GM21529 (cell line): ENCODE data around the gene TIMM13.
A peak's percentile ranks its signal among the peaks of the same experiment; 100 is the strongest.

Experiments
- ATAC-seq: cut with Tn5 transposase; IDR thresholded peaks from one replicate; pipeline ENCODE4 v1.9.1; 2021; ENCODE audit not compliant: unreplicated experiment

Gene TIMM13

DNA sequence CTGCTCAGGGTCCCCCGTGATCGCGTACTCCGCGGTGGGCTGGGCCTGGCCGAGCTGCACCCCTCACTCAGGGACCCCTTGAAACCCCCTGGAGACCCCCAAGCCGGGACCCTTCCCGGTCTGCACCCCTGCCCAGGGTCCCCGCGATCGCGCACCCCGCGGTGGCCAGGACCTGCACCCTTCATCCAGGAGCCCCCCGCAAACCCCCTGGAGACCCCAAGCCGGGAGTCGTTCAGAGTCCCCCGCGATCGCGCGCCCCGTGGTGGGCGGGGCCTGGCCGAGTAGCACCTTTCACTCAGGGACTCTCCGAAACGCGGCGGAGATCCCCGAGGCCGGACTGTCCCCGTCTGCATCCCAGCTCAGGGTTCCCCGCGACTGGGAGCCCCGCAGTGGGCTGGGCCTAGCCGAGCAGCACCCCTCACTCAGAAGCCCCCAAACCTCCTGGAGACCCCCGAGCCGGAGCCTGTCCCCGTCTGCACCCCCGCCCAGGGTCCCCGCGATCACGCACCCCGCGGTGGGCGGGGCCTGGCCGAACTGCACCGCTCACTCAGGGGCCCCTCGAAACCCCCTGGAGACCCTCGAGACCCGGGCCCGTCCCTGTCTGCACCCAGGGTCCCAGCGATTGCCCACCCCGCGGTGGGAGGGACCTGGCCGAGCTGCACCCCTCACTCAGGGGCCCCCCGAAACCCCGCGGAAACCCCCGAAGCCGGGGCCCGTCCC, 28.6 kb upstream of the TIMM13 start:
- ATAC-seq, result peak; percentile 26

DNA sequence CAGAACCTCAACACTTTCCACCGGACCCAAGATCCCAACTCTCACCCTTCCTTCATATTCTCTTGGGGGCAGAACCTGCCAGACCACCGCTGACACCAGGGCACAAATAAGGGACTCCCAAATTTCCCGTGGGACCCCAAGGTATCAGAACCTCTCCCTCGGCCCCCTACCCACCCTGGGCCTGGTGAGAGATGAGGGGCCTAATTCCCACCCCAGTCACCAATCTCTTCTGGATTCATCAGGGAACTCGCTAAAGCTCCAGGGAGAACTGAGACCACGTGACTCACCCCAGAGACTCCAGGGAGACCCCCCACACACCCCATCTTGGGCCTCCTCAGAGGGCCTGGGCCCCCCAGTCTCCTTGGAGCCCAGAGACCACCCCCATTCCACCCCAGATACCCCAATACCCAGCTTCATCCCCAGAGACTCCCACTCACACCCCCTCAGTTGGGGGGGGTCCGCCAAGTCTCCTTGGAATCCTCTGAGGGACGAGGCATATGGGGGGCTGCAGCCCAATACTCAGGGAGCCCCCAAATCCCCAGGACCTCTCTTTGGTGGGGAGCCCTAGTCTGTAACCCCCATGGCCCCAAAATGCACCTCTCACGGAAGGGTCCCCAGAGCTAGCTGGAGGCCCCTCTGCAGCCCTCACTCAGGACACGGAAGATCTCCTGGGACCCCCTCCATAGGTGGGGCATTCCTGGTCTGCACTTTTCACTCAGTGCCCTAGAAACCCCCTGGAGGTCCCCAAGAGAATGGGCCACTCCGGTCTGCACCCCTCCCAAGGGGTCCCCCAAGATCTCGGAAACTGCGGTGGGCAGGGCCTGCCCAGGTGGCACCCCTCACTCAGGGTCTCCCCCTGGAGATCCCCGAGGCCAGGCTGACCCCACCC, 27.8 kb upstream of the TIMM13 start:
- ATAC-seq, result no peak

DNA sequence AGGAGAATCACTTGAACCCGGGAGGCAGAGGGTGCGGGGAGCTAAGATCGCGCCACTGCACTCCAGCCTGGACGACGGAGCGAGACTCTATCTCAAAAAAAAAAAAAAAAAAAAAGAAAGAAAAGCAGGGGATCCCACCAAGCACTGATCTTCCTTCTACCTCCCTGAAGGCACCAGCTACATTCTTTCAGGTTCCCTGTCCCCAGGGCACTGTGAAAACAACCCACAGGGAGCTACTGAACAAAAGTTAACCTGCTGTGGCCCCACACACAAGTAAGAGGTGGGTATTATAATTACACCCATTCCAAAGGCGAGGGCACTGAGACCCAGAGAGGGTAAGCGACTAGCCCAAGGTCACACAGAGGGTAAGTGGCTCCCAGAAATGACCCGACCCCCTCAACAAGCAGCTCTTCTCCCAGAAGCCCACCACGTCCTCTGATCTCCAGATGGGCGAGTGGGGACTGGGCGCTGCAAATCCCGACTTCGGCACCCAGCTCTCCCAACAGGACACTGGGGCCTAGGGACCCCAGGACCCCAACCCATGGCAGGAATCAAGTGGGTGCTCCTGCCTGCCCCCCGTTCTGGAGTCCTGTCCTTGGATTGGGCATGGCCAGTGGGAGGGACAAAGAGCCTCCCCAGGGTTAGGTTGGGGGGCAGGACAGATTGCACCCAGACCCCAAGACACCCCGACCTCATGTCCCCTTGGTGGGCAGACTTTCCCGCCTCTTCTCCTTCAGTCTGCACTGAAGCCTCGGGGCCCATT, 27.0 kb upstream of the TIMM13 start:
- no peak for ATAC-seq

GRCh38 chr19:2453431-2454025, 26.1 kb upstream of the TIMM13 start:
- ATAC-seq, result no peak

GRCh38 chr19:2451741-2452140, 24.4 kb upstream of the TIMM13 start:
- no peak for ATAC-seq

- no peak for ATAC-seq
Observed at GRCh38 chr19:2451138-2451537, 23.8 kb upstream of the TIMM13 start.

- no peak for ATAC-seq
Observed at GRCh38 chr19:2449019-2449418, 21.6 kb upstream of the TIMM13 start.

- no peak for ATAC-seq
Observed at GRCh38 chr19:2446381-2446780, 19.0 kb upstream of the TIMM13 start.

DNA sequence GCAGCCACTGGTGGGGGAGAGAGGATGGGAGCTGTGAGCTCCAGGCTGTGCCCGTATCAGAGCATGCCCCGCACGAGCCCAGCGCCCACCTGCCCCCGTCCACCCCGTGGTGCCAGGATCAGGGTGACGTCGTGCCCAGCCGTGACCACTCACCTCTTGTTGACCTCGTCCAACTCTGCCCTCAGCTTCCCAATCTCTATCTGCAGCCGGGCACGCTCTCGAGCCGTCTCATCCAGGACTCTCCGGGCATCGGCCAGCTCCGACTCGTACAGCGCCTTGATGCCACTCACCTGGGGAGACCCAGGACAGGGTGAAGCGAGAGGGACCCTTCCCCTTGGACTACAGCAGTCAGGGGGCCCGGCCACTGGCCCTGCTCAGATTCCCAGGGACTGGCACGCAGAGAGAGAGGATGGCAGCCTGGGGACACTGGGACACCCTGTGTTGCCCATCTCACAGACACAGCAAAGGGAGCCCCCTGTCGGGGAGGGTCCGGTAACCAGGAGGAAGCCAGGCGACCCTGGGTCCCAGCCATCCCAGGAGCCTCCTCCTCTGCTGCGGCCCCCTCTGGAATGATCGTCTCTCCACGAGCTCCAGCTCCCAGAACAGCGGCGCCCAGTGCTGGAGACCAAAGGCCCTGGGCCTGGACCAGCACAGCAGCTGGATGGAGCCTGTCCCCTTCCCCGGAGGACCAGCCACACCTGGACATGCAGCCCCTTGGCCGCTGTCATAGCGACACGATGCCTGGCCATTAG, 17.0 kb upstream of the TIMM13 start:
- ATAC-seq, result no peak

- no peak for ATAC-seq
Observed at GRCh38 chr19:2443785-2444182, 16.4 kb upstream of the TIMM13 start.

DNA sequence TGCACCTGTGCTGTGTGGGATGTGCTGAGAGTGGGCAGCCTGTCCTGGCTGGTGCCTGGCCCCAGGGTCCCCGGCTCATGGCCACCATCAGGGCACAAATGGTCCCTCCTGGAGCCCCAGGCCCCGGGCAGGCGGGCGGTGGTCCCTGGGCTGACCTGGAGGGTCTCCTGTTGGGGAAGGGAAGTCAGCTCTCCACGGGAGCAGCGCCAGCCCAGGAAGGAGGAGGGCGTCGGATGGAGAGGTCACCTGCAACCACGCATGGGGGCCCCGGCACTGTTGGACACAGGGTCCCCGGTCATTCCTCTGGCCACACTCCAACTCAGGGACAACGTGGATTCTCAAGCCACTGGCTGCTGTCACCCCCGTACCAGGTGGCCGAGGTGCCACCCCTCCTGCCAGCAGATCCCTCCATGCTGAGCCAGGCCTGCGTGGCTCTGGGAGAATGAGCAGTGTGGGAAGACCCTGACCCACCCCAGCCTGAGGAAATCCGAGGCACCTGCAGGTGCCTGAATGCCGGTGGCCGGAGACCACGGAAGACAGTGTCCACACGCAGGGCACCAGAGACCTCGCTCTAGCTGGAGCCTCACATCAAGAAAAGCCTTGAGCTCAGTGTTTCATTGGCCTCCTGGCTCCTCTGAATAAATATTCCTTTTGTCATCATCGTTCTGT, 15.9 kb upstream of the TIMM13 start:
- no peak for ATAC-seq

DNA sequence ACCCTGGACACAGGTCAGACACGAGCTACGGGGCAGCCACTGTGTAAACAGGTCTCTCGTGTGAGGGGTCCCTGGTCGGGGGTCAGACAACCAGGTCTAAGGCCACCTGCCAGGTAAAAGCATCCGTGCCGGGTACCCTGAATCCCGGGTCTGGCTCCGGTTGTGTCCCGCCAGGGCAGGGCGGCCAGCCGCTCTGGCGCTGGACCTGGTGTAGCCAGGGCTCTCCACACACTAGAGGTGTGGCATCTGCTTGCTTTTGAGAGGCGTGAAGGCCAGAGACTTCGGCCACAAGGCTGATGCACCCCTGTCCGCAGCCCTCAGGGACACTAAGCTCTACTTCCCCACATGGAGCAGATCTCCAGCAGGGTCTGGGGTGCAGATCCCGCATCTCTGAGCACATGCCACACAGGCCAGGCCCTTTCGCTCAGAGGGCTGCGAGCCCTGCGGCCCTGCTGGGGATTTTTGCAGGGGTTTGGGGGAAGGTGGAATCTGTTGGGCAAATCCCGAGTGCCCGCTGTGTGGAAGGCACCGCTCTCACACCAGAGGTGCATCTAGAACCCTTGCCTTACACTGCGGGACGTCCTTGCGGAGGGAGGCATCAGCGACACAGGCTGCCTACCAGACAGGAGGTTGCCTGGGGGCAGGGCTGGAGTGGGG, 13.8 kb upstream of the TIMM13 start:
- ATAC-seq, result no peak

- ATAC-seq, result no peak
Observed at GRCh38 chr19:2440515-2440914, 13.1 kb upstream of the TIMM13 start.

DNA sequence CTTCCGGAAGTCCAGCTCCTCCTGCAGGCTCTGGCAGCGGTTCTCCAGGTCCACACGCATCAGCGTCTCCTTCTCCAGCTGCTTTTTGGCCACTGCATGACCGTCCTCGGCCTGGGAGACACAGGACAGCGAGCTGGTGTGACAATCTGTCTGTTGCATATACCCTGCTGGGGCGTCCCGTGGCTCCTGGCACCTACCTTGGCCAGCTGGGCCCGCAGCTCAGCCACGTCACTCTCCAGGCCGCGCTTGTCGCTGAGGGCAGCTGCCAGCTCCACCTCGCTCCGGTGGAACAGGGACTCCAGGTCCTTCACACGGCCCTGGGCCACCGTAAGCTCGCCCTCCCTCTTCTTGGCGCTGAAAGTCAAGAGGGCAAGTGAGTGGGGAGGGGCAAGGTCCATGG, 10.8 kb upstream of the TIMM13 start:
- ATAC-seq, result no peak

GRCh38 chr19:2436926-2437325, 9.5 kb upstream of the TIMM13 start:
- ATAC-seq, result no peak

GRCh38 chr19:2436384-2436783, 9.0 kb upstream of the TIMM13 start:
- no peak for ATAC-seq

DNA sequence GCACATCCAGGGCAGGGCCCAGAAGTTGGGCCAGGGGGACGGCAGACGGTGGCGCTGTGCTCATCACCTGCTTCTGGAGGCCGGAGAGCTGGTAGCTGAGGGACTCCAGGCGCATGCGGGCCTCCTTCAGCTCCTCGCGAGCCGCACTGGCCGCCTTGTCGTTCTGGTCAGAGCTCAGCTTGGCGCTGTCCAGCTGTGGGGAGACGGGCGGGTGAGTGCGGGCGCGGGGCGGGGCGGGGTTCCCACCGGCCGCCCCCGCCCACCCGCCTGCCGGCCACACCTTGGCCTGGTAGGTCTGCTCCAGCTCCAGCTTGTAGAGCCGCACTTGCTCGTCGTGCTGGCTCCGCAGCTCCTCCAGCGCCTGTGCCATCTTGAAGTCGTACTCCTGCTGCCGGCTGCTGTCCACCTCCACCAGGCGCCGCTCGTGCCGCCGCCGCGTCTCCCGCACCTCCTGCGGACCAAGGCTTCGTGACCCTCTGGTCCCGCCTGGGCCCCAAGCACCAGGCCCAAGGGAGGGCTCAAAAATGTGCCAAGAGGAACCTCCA, 7.4 kb upstream of the TIMM13 start:
- ATAC-seq, result no peak

GRCh38 chr19:2434267-2434666, 6.9 kb upstream of the TIMM13 start:
- ATAC-seq, result no peak

DNA sequence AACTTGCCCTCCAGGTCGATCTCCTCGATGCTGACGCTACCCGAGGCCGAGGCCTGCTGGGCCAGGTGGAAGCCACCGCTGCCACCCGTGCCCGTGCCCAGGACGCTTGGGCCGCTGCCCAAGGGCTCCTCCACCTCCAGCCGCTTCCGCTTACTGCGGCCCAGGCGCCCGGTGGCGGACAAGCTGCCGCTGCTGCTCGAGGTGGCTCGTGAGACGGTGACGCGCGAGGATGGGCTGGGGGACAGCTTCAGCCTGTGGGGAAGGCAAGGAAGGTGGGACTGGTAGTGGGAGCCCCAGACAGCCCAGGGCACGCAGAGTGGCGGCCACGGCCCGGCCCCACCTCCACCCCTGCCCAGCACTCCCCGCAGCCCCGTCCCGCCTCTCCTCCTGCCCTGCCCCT, 6.5 kb upstream of the TIMM13 start:
- ATAC-seq, result no peak
